GM21576 (cell line): ENCODE data around the gene NR4A2.

Experiments
- ATAC-seq: cut with Tn5 transposase; IDR thresholded peaks from one replicate; pipeline ENCODE4 v1.9.1; 2021; ENCODE audit warnings: mild to moderate bottlenecking, moderate library complexity; ENCODE audit not compliant: unreplicated experiment

Gene NR4A2

GRCh38 chr2:156332534-156333273 is at the start of gene NR4A2:
NR4A2 (minus strand) TSS chr2:156332721; CDS start chr2:156330186, 2,535 bp downstream.
- peak; percentile 65 for ATAC-seq

GRCh38 chr2:156380117-156380645 is 47.7 kb upstream of the NR4A2 start:
- ATAC-seq: peak; percentile 88

GRCh38 chr2:156379714-156380113 is 47.2 kb upstream of the NR4A2 start:
- no peak for ATAC-seq

GRCh38 chr2:156379071-156379470 is 46.5 kb upstream of the NR4A2 start:
- ATAC-seq: peak; percentile 44

GRCh38 chr2:156366753-156367152 is 34.2 kb upstream of the NR4A2 start:
- no peak for ATAC-seq

GRCh38 chr2:156363141-156363540 is 30.6 kb upstream of the NR4A2 start:
- ATAC-seq: no peak

GRCh38 chr2:156356014-156356754 is 23.7 kb upstream of the NR4A2 start:
- no peak for ATAC-seq

- ATAC-seq: no peak
Measured at GRCh38 chr2:156352911-156353310, 20.4 kb upstream of the NR4A2 start.

- no peak for ATAC-seq
Measured at GRCh38 chr2:156350374-156351142, 18.0 kb upstream of the NR4A2 start.

GRCh38 chr2:156349605-156350004 is 17.1 kb upstream of the NR4A2 start:
- no peak for ATAC-seq

- no peak for ATAC-seq
Measured at GRCh38 chr2:156349161-156349560, 16.6 kb upstream of the NR4A2 start.

GRCh38 chr2:156347431-156347830 is 14.9 kb upstream of the NR4A2 start:
- ATAC-seq: no peak

- no peak for ATAC-seq
Measured at GRCh38 chr2:156346731-156347130, 14.2 kb upstream of the NR4A2 start.

GRCh38 chr2:156345582-156345981 is 13.1 kb upstream of the NR4A2 start:
- ATAC-seq: no peak

- ATAC-seq: no peak
Measured at GRCh38 chr2:156343940-156344301, 11.4 kb upstream of the NR4A2 start.

GRCh38 chr2:156343096-156343939 is 10.8 kb upstream of the NR4A2 start:
- ATAC-seq: no peak

GRCh38 chr2:156342254-156343095 is 10.0 kb upstream of the NR4A2 start:
- ATAC-seq: peak; percentile 47

GRCh38 chr2:156341452-156342253 is 9.1 kb upstream of the NR4A2 start:
- ATAC-seq: peak; percentile 80
